Measurements from ENCODE around the gene TRNAU1AP. TPM values are rescaled to one million over a fixed set of nuclear protein-coding genes. Genes with fewer than 3 reads are reported as not detected.

TRNAU1AP gene
- total and polyA plus RNA-seq, 2 of the 13 experiments (the other 11 are each of a cell fraction or from before 2014, with no cell fraction given), result 29.0 to 42.9 TPM

DNA sequence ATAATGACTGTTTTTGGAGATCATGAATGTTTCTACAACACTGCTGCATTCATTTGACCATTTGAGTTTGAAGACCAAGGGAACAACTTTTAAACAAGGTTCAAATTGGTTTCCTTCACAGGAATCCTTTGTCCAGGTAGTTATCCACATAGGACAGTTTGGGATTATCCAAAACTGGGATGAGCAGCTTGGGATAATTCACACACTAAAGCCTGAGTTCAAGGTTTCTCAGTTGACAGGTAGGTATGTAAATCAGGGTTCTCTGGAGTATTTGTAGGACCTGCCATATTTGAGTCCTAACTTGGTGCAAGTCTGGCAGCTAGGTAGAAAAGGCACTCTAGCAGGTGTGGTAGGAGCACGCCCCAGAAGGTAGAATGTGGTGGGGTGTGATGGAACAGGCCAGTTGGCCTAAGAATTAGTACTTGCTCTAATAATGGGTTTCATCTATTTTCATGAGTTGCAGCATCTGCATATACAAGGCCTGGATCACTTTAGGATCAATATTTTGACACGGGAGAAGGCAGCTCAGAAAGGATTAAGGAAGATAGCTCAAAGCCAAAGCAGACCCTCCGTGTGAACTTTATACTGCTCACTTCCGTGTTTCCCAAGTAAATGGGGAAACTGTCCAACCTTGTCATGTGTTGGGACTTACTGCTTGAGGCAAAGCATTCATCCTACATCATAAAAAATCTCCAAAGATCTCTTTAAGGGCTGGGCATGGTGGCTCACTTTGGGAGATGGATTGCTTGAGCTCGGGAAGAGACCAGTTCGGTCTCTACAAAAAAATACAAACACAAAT lies 25.1 kb downstream of the TRNAU1AP start (continued):
- TF ChIP-seq, protein P1, sequence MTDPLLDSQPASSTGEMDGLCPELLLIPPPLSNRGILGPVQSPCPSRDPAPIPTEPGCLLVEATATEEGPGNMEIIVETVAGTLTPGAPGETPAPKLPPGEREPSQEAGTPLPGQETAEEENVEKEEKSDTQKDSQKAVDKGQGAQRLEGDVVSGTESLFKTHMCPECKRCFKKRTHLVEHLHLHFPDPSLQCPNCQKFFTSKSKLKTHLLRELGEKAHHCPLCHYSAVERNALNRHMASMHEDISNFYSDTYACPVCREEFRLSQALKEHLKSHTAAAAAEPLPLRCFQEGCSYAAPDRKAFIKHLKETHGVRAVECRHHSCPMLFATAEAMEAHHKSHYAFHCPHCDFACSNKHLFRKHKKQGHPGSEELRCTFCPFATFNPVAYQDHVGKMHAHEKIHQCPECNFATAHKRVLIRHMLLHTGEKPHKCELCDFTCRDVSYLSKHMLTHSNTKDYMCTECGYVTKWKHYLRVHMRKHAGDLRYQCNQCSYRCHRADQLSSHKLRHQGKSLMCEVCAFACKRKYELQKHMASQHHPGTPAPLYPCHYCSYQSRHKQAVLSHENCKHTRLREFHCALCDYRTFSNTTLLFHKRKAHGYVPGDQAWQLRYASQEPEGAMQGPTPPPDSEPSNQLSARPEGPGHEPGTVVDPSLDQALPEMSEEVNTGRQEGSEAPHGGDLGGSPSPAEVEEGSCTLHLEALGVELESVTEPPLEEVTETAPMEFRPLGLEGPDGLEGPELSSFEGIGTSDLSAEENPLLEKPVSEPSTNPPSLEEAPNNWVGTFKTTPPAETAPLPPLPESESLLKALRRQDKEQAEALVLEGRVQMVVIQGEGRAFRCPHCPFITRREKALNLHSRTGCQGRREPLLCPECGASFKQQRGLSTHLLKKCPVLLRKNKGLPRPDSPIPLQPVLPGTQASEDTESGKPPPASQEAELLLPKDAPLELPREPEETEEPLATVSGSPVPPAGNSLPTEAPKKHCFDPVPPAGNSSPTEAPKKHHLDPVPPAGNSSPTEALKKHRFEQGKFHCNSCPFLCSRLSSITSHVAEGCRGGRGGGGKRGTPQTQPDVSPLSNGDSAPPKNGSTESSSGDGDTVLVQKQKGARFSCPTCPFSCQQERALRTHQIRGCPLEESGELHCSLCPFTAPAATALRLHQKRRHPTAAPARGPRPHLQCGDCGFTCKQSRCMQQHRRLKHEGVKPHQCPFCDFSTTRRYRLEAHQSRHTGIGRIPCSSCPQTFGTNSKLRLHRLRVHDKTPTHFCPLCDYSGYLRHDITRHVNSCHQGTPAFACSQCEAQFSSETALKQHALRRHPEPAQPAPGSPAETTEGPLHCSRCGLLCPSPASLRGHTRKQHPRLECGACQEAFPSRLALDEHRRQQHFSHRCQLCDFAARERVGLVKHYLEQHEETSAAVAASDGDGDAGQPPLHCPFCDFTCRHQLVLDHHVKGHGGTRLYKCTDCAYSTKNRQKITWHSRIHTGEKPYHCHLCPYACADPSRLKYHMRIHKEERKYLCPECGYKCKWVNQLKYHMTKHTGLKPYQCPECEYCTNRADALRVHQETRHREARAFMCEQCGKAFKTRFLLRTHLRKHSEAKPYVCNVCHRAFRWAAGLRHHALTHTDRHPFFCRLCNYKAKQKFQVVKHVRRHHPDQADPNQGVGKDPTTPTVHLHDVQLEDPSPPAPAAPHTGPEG (CRISPR knock-in tag; IDR thresholded peaks at IDR 0.05), result no peak
- TF ChIP-seq, protein P2, sequence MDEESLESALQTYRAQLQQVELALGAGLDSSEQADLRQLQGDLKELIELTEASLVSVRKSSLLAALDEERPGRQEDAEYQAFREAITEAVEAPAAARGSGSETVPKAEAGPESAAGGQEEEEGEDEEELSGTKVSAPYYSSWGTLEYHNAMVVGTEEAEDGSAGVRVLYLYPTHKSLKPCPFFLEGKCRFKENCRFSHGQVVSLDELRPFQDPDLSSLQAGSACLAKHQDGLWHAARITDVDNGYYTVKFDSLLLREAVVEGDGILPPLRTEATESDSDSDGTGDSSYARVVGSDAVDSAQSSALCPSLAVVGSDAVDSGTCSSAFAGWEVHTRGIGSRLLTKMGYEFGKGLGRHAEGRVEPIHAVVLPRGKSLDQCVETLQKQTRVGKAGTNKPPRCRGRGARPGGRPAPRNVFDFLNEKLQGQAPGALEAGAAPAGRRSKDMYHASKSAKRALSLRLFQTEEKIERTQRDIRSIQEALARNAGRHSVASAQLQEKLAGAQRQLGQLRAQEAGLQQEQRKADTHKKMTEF (CRISPR knock-in tag; IDR thresholded peaks at IDR 0.05), result peak; percentile 27; the same call in 1 of the 2 replicates
- TF ChIP-seq ISX (CRISPR knock-in tag; conservative IDR thresholded peaks at IDR 0.05) (no peak), ZNF383 (CRISPR knock-in tag; IDR thresholded peaks at IDR 0.05; ENCODE audit: borderline replicate concordance) (no peak), CREM (IDR thresholded peaks at IDR 0.05) (no peak), CREM (CRISPR knock-in tag; IDR thresholded peaks at IDR 0.05) (no peak), ZC3H4 (CRISPR knock-in tag; IDR thresholded peaks at IDR 0.05; ENCODE audit: borderline replicate concordance) (peak; percentile 48; the same call in 1 of the 2 replicates), ZNF746 (CRISPR knock-in tag; IDR thresholded peaks at IDR 0.05) (no peak), KLF12 (CRISPR knock-in tag; IDR thresholded peaks at IDR 0.05; ENCODE audit: borderline replicate concordance) (no peak), HOXA7 (CRISPR knock-in tag; IDR thresholded peaks at IDR 0.05) (no peak), CHD4 (IDR thresholded peaks at IDR 0.05; ENCODE audit: borderline replicate concordance, low read length) (no peak), JUNB (CRISPR knock-in tag; IDR thresholded peaks at IDR 0.05; ENCODE audit: borderline replicate concordance) (peak; percentile 43; the same call in 1 of the 2 replicates), ZNF432 (CRISPR knock-in tag; IDR thresholded peaks at IDR 0.05; ENCODE audit: borderline replicate concordance) (no peak), ZNF589 (CRISPR knock-in tag; conservative IDR thresholded peaks at IDR 0.05) (peak; percentile 66; the same call in 1 of the 2 replicates), ESRRA (CRISPR knock-in tag; IDR thresholded peaks at IDR 0.05; ENCODE audit: low read depth) (no peak), ONECUT2 (CRISPR knock-in tag; IDR thresholded peaks at IDR 0.05) (no peak; the same call in 1 of the 2 replicates)
- TF ChIP-seq, protein P3, sequence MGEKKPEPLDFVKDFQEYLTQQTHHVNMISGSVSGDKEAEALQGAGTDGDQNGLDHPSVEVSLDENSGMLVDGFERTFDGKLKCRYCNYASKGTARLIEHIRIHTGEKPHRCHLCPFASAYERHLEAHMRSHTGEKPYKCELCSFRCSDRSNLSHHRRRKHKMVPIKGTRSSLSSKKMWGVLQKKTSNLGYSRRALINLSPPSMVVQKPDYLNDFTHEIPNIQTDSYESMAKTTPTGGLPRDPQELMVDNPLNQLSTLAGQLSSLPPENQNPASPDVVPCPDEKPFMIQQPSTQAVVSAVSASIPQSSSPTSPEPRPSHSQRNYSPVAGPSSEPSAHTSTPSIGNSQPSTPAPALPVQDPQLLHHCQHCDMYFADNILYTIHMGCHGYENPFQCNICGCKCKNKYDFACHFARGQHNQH (CRISPR knock-in tag; IDR thresholded peaks at IDR 0.05), result no peak
- TF ChIP-seq, protein P4, sequence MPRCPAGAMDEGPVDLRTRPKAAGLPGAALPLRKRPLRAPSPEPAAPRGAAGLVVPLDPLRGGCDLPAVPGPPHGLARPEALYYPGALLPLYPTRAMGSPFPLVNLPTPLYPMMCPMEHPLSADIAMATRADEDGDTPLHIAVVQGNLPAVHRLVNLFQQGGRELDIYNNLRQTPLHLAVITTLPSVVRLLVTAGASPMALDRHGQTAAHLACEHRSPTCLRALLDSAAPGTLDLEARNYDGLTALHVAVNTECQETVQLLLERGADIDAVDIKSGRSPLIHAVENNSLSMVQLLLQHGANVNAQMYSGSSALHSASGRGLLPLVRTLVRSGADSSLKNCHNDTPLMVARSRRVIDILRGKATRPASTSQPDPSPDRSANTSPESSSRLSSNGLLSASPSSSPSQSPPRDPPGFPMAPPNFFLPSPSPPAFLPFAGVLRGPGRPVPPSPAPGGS (CRISPR knock-in tag; IDR thresholded peaks at IDR 0.05), result no peak
- TF ChIP-seq, protein P5, sequence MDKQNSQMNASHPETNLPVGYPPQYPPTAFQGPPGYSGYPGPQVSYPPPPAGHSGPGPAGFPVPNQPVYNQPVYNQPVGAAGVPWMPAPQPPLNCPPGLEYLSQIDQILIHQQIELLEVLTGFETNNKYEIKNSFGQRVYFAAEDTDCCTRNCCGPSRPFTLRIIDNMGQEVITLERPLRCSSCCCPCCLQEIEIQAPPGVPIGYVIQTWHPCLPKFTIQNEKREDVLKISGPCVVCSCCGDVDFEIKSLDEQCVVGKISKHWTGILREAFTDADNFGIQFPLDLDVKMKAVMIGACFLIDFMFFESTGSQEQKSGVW (CRISPR knock-in tag; IDR thresholded peaks at IDR 0.05; ENCODE audit: borderline replicate concordance), result no peak
